Jurkat, Clone E6-1 (cell line): ENCODE data around the gene PIK3AP1.
A peak's percentile ranks its signal among the peaks of the same experiment; 100 is the strongest.
"Not testable (repeated sequence)": the region's sequence is repeated elsewhere in the genome, so short reads cannot be mapped to it uniquely, and the experiment has no call there.

Experiments used
- DNase-seq: peaks from one replicate; pipeline ENCODE4 v3.0.0-alpha.2; 2011; ENCODE audit warnings: low read depth, low spot score
- H3K4me3 ChIP-seq: 2 replicates; pipeline ENCODE4 v1.5.1; 2011; ENCODE audit warnings: mild to moderate bottlenecking, low read length, control low read depth, moderate library complexity

Gene PIK3AP1

GRCh38 chr10:96737307-96737902 lies 17.1 kb upstream of the PIK3AP1 start:
- not testable (repeated sequence) for H3K4me3 ChIP-seq, DNase-seq

- no peak for DNase-seq
- H3K4me3 ChIP-seq, result no peak overlapping the region
These were observed 4.3 kb upstream of the PIK3AP1 start for GRCh38 chr10:96724621-96725020.

GRCh38 chr10:96721207-96721572 lies 876 bp upstream of the PIK3AP1 start:
- no peak for DNase-seq
- peak overlapping the region; percentile 56 for H3K4me3 ChIP-seq

GRCh38 chr10:96719850-96720421 lies 378 bp downstream of the PIK3AP1 start:
- DNase-seq, result no peak
- H3K4me3 ChIP-seq, result peak overlapping the region; percentile 56

- no peak for DNase-seq
- no peak overlapping the region for H3K4me3 ChIP-seq
These were observed 1.1 kb downstream of the PIK3AP1 start for GRCh38 chr10:96719200-96719599.

GRCh38 chr10:96718304-96718990 lies 1.9 kb downstream of the PIK3AP1 start:
- no peak overlapping the region for H3K4me3 ChIP-seq
- peak; percentile 51 for DNase-seq

GRCh38 chr10:96716390-96716789 lies 3.9 kb downstream of the PIK3AP1 start:
- no peak overlapping the region for H3K4me3 ChIP-seq
- DNase-seq, result no peak

GRCh38 chr10:96714746-96715255 lies 5.5 kb downstream of the PIK3AP1 start:
- no peak for DNase-seq
- H3K4me3 ChIP-seq, result no peak overlapping the region

GRCh38 chr10:96714031-96714590 lies 6.2 kb downstream of the PIK3AP1 start:
- DNase-seq, result no peak
- H3K4me3 ChIP-seq, result no peak overlapping the region

GRCh38 chr10:96712662-96713271 lies 7.5 kb downstream of the PIK3AP1 start:
- no peak for DNase-seq
- H3K4me3 ChIP-seq, result no peak overlapping the region

GRCh38 chr10:96711048-96711728 lies 9.1 kb downstream of the PIK3AP1 start:
- no peak for DNase-seq
- H3K4me3 ChIP-seq, result no peak overlapping the region

GRCh38 chr10:96709525-96709924 lies 10.8 kb downstream of the PIK3AP1 start:
- no peak for DNase-seq
- no peak overlapping the region for H3K4me3 ChIP-seq

- H3K4me3 ChIP-seq, result no peak overlapping the region
- no peak for DNase-seq
These were observed 11.3 kb downstream of the PIK3AP1 start for GRCh38 chr10:96708996-96709395.

GRCh38 chr10:96708456-96708855 lies 11.9 kb downstream of the PIK3AP1 start:
- DNase-seq, result no peak
- no peak overlapping the region for H3K4me3 ChIP-seq

GRCh38 chr10:96706331-96706853 lies 13.9 kb downstream of the PIK3AP1 start:
- DNase-seq, result no peak
- H3K4me3 ChIP-seq, result no peak overlapping the region

- DNase-seq, result no peak
- no peak overlapping the region for H3K4me3 ChIP-seq
These were observed 15.2 kb downstream of the PIK3AP1 start for GRCh38 chr10:96705134-96705533.

GRCh38 chr10:96704563-96704962 lies 15.8 kb downstream of the PIK3AP1 start:
- no peak for DNase-seq

GRCh38 chr10:96703358-96703757 lies 17.0 kb downstream of the PIK3AP1 start:
- DNase-seq, result no peak
- H3K4me3 ChIP-seq, result no peak overlapping the region

More at GRCh38 chr10:96704563-96704962, 15.8 kb downstream of the PIK3AP1 start:
- no peak overlapping the region for H3K4me3 ChIP-seq

GRCh38 chr10:96701265-96701664 lies 19.0 kb downstream of the PIK3AP1 start:
- no peak for DNase-seq

More at GRCh38 chr10:96701265-96701664, 19.0 kb downstream of the PIK3AP1 start:
- no peak overlapping the region for H3K4me3 ChIP-seq
